ENCODE measurements around the gene APP.

GRCh38 chr21:25870084-25870483, 300.5 kb downstream of the APP start:
- TF ChIP-seq CTCF (IDR thresholded peaks at IDR 0.05) (no peak), EZH2 (IDR thresholded peaks at IDR 0.05) (no peak), EZH2phosphoT487 (IDR thresholded peaks at IDR 0.05) (no peak)

Measured in neural progenitor cell (in vitro differentiated cells).